Natural killer cell treated with Interleukin-12 subunit alpha and Interleukin-12 subunit beta and Interleukin-15 and Interleukin-18, amount 100 ng/mL, for 72 hours (primary cell): ENCODE data around the gene ESRRA. TPM values are rescaled to one million over a fixed set of nuclear protein-coding genes. Genes with fewer than 3 reads are reported as not detected.

ENCODE experiments used
- ATAC-seq, 2 donors: fragments of 150-1000 bp; cut with Tn5 transposase in 1 of 2; sonication (Bioruptor Pico), chemical (Tn5 transposase) in 1 of 2; 2 replicates each; pipeline ENCODE4 v1.10.0; 2021
- DNase-seq: peaks from one replicate; pipeline ENCODE4 v3.0.0; 2022; ENCODE audit warnings: low spot score
- H3K27ac Mint-ChIP-seq, 2 donors: 1 replicate in 1 of 2; 2 replicates in 1 of 2; pipeline ENCODE4 v1.8.0; 2022; ENCODE audit warnings: mixed read lengths in 2 of 2, mild to moderate bottlenecking in 1 of 2, moderate library complexity in 1 of 2
- H3K27me3 Mint-ChIP-seq, 2 donors: 1 replicate in 1 of 2; 2 replicates in 1 of 2; pipeline ENCODE4 v1.8.0; 2022; ENCODE audit warnings: mixed read lengths in 2 of 2
- H3K36me3 Mint-ChIP-seq: one replicate; pipeline ENCODE4 v1.8.0; 2022; ENCODE audit warnings: mixed read lengths
- H3K4me1 Mint-ChIP-seq, 2 donors: 1 replicate in 1 of 2; 2 replicates in 1 of 2; pipeline ENCODE4 v1.8.0; 2022; ENCODE audit warnings: low read depth in 2 of 2, mixed read lengths in 2 of 2, mild to moderate bottlenecking in 1 of 2
- H3K4me3 Mint-ChIP-seq: one replicate; pipeline ENCODE4 v1.8.0; 2022; ENCODE audit warnings: mixed read lengths
- H3K9me3 Mint-ChIP-seq: 2 replicates; pipeline ENCODE4 v1.8.0; 2022; ENCODE audit warnings: mixed read lengths
- total RNA-seq, 2 donors: library from RNA; stranded (reverse); gene quantifications; one replicate each; pipeline ENCODE4 v1.2.3, GENCODE V29; 2022

ESRRA gene
- total RNA-seq, 2 donors from 2014 or later: 67.2 to 116 TPM

GRCh38 chr11:64292460-64293254, 12.7 kb upstream of the ESRRA start:
- no peak overlapping the region for H3K27ac Mint-ChIP-seq
- peak in 1 of 2 donors; percentile 25 for ATAC-seq
- H3K4me1 Mint-ChIP-seq: peaks cover 7 to 8% of the 10 kb centered on the region in 2 donors
- H3K9me3 Mint-ChIP-seq: no peaks in the 10 kb centered on the region
- no peak for DNase-seq
- H3K4me3 Mint-ChIP-seq: peak overlapping the region; percentile 30
- no peaks in the 10 kb centered on the region for H3K36me3 Mint-ChIP-seq
- H3K27me3 Mint-ChIP-seq: peaks cover 36% of the 10 kb centered on the region in 2 donors

DNA sequence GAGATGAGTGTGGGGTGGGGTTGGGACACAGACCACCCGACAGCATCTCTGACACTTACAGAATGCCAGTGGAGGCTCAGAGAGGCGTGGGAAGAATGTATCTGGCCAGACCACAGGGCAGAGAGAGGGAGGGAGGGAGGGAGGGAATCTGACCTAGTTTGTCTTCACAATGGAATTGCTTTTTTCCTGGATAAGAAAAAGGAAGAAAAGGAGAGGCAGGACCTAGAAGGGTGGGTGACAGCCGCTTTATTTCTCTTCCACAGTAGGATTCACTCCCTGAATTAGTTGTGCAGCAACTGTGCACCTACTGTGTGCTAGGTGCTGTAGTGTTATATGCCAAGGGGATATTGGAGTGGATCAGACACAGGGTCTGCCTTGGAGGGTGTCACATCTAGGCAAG, 10.6 kb upstream of the ESRRA start:
- Mint-ChIP-seq H3K27ac (no peak overlapping the region), H3K27me3 (peaks cover 42 to 48% of the 10 kb centered on the region in 2 donors), H3K4me1 (peaks cover 12 to 14% of the 10 kb centered on the region in 2 donors), H3K9me3 (no peaks in the 10 kb centered on the region), H3K36me3 (no peaks in the 10 kb centered on the region), H3K4me3 (no peak overlapping the region)
- no peak for ATAC-seq
- DNase-seq: no peak

GRCh38 chr11:64295760-64296159, 9.6 kb upstream of the ESRRA start:
- Mint-ChIP-seq H3K27ac (no peak overlapping the region), H3K9me3 (no peaks in the 10 kb centered on the region), H3K36me3 (no peaks in the 10 kb centered on the region), H3K4me1 (peaks cover 15 to 17% of the 10 kb centered on the region in 2 donors), H3K27me3 (peaks cover 43 to 53% of the 10 kb centered on the region in 2 donors), H3K4me3 (no peak overlapping the region)
- no peak for DNase-seq
- no peak for ATAC-seq

- H3K36me3 Mint-ChIP-seq: no peaks in the 10 kb centered on the region
- H3K4me3 Mint-ChIP-seq: no peak overlapping the region
- H3K4me1 Mint-ChIP-seq: peaks cover 17 to 18% of the 10 kb centered on the region in 2 donors
- no peaks in the 10 kb centered on the region for H3K9me3 Mint-ChIP-seq
- no peak for DNase-seq
- H3K27ac Mint-ChIP-seq: no peak overlapping the region
- peaks cover 44 to 51% of the 10 kb centered on the region in 2 donors for H3K27me3 Mint-ChIP-seq
- no peak for ATAC-seq
Measured at GRCh38 chr11:64296236-64296635, 9.1 kb upstream of the ESRRA start.

DNA sequence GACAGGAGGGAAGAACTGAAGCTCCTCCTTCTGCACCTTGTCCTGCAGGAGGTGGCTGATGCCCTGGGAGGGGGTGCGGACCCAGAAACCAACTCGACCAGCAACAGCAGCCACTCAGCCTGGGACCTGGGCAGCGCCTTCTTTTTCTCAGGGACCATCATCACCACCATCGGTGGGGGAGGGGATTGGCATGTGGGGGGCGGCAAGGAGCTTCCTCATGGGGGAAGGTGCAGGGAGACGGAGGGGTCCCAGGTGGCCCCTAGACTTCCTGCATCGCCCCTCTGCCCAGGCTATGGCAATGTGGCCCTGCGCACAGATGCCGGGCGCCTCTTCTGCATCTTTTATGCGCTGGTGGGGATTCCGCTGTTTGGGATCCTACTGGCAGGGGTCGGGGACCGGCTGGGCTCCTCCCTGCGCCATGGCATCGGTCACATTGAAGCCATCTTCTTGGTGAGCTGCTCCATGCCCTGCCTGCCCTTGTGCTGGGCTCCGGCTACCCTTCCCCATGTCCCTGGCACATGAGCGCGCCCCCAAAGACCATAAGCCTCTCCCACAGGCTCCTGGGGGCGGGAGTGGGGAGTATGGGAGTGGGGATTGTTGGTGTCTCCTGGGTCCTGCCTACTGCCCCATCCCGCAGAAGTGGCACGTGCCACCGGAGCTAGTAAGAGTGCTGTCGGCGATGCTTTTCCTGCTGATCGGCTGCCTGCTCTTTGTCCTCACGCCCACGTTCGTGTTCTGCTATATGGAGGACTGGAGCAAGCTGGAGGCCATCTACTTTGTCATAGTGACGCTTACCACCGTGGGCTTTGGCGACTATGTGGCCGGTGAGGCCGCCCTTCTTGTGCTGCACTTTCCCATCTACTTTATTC, 8.3 kb upstream of the ESRRA start:
- DNase-seq (no peak), ATAC-seq (no peak)
- H3K27me3 Mint-ChIP-seq: peaks cover 44 to 51% of the 10 kb centered on the region in 2 donors
- H3K27ac Mint-ChIP-seq: no peak overlapping the region
- no peak overlapping the region for H3K4me3 Mint-ChIP-seq
- H3K36me3 Mint-ChIP-seq: no peaks in the 10 kb centered on the region
- H3K4me1 Mint-ChIP-seq: peaks cover 17 to 18% of the 10 kb centered on the region in 2 donors
- no peaks in the 10 kb centered on the region for H3K9me3 Mint-ChIP-seq

- Mint-ChIP-seq H3K4me1 (peaks cover 14 to 18% of the 10 kb centered on the region in 2 donors), H3K9me3 (no peaks in the 10 kb centered on the region), H3K27ac (no peak overlapping the region), H3K4me3 (no peak overlapping the region), H3K36me3 (no peaks in the 10 kb centered on the region), H3K27me3 (peaks cover 41 to 48% of the 10 kb centered on the region in 2 donors)
- DNase-seq (no peak), ATAC-seq (no peak)
Measured at GRCh38 chr11:64297699-64298358, 7.5 kb upstream of the ESRRA start.

DNA sequence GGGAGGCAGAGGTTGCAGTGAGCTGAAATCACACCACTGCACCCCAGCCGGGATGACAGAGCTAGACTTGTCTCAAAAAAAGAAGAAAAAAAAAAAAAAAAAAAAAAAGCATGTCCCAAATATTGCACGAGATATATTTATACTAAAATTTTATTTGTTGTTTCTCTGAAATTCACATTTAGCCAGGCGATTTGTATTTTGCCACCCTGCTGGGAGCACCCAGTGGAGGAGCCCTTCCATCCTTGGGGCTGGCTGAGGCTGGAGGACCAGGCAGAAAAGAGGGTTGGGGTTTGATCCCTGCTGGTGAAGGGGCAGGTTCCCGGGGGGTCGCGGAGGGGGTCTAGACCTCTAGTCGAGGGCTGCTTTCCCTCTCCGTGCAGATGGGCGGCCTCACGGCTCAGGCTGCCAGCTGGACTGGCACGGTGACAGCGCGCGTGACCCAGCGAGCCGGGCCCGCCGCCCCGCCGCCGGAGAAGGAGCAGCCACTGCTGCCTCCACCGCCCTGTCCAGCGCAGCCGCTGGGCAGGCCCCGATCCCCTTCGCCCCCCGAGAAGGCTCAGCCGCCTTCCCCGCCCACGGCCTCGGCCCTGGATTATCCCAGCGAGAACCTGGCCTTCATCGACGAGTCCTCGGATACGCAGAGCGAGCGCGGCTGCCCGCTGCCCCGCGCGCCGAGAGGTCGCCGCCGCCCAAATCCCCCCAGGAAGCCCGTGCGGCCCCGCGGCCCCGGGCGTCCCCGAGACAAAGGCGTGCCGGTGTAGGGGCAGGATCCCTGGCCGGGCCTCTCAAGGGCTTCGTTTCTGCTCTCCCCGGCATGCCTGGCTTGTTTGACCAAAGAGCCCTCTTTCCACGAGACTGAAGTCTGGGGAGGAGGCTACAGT, 6.1 kb upstream of the ESRRA start:
- Mint-ChIP-seq H3K4me1 (peaks cover 16 to 23% of the 10 kb centered on the region in 2 donors), H3K27ac (no peak overlapping the region), H3K27me3 (peaks cover 36 to 41% of the 10 kb centered on the region in 2 donors), H3K9me3 (no peaks in the 10 kb centered on the region), H3K36me3 (no peaks in the 10 kb centered on the region), H3K4me3 (peak overlapping the region; percentile 41)
- ATAC-seq (no peak), DNase-seq (no peak)

DNA sequence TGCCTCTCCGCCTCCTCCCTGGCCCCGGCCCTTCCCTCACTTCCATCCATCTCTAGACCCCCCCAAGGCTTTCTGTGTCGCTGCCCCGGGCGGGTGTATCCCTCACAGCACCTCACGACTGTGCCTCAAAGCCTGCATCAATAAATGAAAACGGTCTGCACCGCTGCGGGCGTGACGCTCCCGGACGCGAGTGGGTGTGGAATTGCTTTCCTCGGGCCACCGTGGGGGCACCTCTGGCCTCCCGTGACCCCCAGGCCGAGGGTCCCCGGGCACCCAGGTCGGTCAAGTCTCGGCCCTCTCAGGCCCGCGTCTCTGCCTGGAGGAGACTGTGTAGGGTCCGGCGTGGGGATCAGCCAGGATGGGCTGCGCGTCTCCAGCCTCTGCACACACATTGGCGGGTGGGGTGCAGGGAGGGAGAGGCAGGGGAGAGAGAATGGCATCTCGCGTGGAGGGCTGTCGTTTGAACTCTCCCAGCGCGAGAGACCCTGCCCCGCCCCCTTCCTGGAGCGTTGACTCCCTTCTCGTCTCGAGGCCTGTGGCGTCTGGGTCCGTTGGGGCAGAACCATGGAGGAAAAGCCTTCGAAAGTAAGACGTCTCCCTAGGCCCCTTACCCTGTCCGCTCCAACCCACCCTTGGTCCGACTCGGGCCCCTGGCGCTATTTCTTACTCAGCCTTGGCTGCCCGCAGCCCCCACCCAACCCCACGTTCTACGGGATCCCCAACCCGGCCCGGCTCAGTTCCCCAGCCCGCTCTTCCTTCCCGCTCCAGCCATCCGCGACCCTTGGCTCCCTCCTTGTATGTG, 5.3 kb upstream of the ESRRA start, which contains the start of gene CATSPERZ:
TSS of gene CATSPERZ (plus strand) at position 512 of the 802 bp plus-strand sequence. CDS start at position 565, 53 bp downstream.
- H3K27ac Mint-ChIP-seq: no peak within 1 kb of the TSS

GRCh38 chr11:64303109-64304031, 2.0 kb upstream of the ESRRA start:
- Mint-ChIP-seq H3K4me3 (no peak overlapping the region), H3K4me1 (peaks cover 27 to 35% of the 10 kb centered on the region in 2 donors), H3K27ac (no peak overlapping the region), H3K36me3 (peaks cover 5% of the 10 kb centered on the region), H3K27me3 (peaks cover 10 to 16% of the 10 kb centered on the region in 2 donors), H3K9me3 (no peaks in the 10 kb centered on the region)
- no peak for DNase-seq
- no peak for ATAC-seq

More for the DNA sequence above, 5.3 kb upstream of the ESRRA start, which contains the start of gene CATSPERZ:
- no peak for DNase-seq
- Mint-ChIP-seq H3K36me3 (no peaks in the 10 kb centered on the region), H3K4me1 (peaks cover 19 to 28% of the 10 kb centered on the region in 2 donors), H3K27me3 (peaks cover 31 to 35% of the 10 kb centered on the region in 2 donors), H3K4me3 (peak within 1 kb of the TSS; percentile 75), H3K9me3 (no peaks in the 10 kb centered on the region)
- no peak for ATAC-seq

DNA sequence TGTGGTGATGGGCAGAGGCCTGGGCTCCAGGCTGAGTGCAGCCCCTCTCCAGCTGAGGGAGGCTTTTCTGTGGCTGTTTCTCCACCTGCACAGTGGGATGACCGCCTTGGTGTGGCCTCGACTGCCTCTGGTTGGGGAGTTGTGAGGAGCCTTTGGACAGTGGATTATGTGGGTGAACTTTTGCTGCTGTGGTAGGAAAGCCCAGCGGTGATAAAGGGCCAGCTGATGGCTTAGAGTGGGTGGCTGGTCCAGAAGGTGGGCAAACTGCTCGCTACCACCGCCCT, 1.4 kb upstream of the ESRRA start:
- Mint-ChIP-seq H3K4me3 (peak overlapping the region; percentile 96), H3K27ac (peak overlapping the region; percentile 88 to 93), H3K36me3 (peaks cover 5% of the 10 kb centered on the region), H3K9me3 (no peaks in the 10 kb centered on the region), H3K4me1 (peaks cover 27 to 35% of the 10 kb centered on the region in 2 donors), H3K27me3 (peaks cover 10 to 15% of the 10 kb centered on the region in 2 donors)
- ATAC-seq (no peak), DNase-seq (no peak)

GRCh38 chr11:64304316-64305072, 830 bp upstream of the ESRRA start:
- peak overlapping the region; percentile 88 to 93 for H3K27ac Mint-ChIP-seq
- peak; percentile 46 to 52 for ATAC-seq
- no peaks in the 10 kb centered on the region for H3K9me3 Mint-ChIP-seq
- peak; percentile 92 for DNase-seq
- H3K27me3 Mint-ChIP-seq: peaks cover 10 to 14% of the 10 kb centered on the region in 2 donors
- peaks cover 5% of the 10 kb centered on the region for H3K36me3 Mint-ChIP-seq
- peak overlapping the region; percentile 96 for H3K4me3 Mint-ChIP-seq
- H3K4me1 Mint-ChIP-seq: peaks cover 27 to 35% of the 10 kb centered on the region in 2 donors
